Activated T-cell treated with anti-CD3 and anti-CD28 coated beads, Interleukin-2, amount 50 U/mL, for 72 hours (primary cell): Measurements from ENCODE around the gene BLVRB. TPM values are rescaled to one million over a fixed set of nuclear protein-coding genes. Genes with fewer than 3 reads are reported as not detected.
A peak's percentile ranks its signal among the peaks of the same experiment; 100 is the strongest.

Source experiments
- ATAC-seq, 2 donors: fragments of 150-1000 bp; cut with Tn5 transposase; replicated peaks in 1 of 2; 2 replicates each; pipeline ENCODE4 v1.10.0; 2021; ENCODE audit warnings: moderate library complexity in 2 of 2, mild to moderate bottlenecking in 1 of 2
- DNase-seq, 2 donors: peaks; one replicate each; pipeline ENCODE4 v3.0.0; 2021 to 2022; ENCODE audit warnings: mixed read lengths in 1 of 2
- H3K27ac Mint-ChIP-seq: one replicate; pipeline ENCODE4 v1.8.0; 2022; ENCODE audit warnings: mild to moderate bottlenecking, moderate library complexity, mixed read lengths
- H3K27me3 Mint-ChIP-seq: one replicate; pipeline ENCODE4 v1.8.0; 2022; ENCODE audit warnings: low read depth, mixed read lengths
- H3K36me3 Mint-ChIP-seq, 2 donors: one replicate each; pipeline ENCODE4 v1.8.0; 2022; ENCODE audit warnings: mixed read lengths in 2 of 2, mild to moderate bottlenecking in 1 of 2; ENCODE audit not compliant: insufficient read depth in 2 of 2
- H3K4me1 Mint-ChIP-seq: one replicate; pipeline ENCODE4 v1.8.0; 2022; ENCODE audit warnings: low read depth, mixed read lengths
- H3K4me3 Mint-ChIP-seq, 2 donors: one replicate each; pipeline ENCODE4 v1.8.0; 2022; ENCODE audit warnings: mild to moderate bottlenecking in 2 of 2, mixed read lengths in 2 of 2, moderate library complexity in 2 of 2
- H3K9me3 Mint-ChIP-seq, 2 donors: one replicate each; pipeline ENCODE4 v1.8.0; 2022; ENCODE audit warnings: mixed read lengths in 2 of 2
- total RNA-seq, 2 donors: library from RNA; stranded (reverse); gene quantifications; one replicate each; pipeline ENCODE4 v1.2.3, GENCODE V29; 2022

BLVRB gene
- total RNA-seq, 2 donors from 2014 or later: 40.7 to 51.0 TPM

- H3K4me3 Mint-ChIP-seq: peak overlapping the region; percentile 87 to 89
- peak; percentile 37 to 51 for ATAC-seq
Measured at GRCh38 chr19:40420766-40421765, 44.5 kb downstream of the BLVRB start.

GRCh38 chr19:40420451-40420765 lies 45.1 kb downstream of the BLVRB start:
- Mint-ChIP-seq H3K9me3 (no peaks in the 10 kb centered on the region), H3K4me3 (peak overlapping the region; percentile 87 to 89), H3K27me3 (peaks cover 5% of the 10 kb centered on the region), H3K36me3 (peaks cover 6% of the 10 kb centered on the region in 2 donors), H3K27ac (peak overlapping the region; percentile 78), H3K4me1 (peaks cover 51% of the 10 kb centered on the region)
- no peak for DNase-seq
- ATAC-seq: no peak

More at GRCh38 chr19:40420766-40421765, 44.5 kb downstream of the BLVRB start:
- Mint-ChIP-seq H3K4me1 (peaks cover 53% of the 10 kb centered on the region), H3K27me3 (peaks cover 5% of the 10 kb centered on the region), H3K9me3 (no peaks in the 10 kb centered on the region), H3K36me3 (peaks cover 6 to 9% of the 10 kb centered on the region in 2 donors), H3K27ac (peak overlapping the region; percentile 94)
- peak; percentile 79 to 88 for DNase-seq

- Mint-ChIP-seq H3K4me1 (peaks cover 49% of the 10 kb centered on the region), H3K27me3 (peaks cover 5% of the 10 kb centered on the region), H3K9me3 (no peaks in the 10 kb centered on the region), H3K4me3 (peak overlapping the region; percentile 19 to 42), H3K27ac (no peak overlapping the region), H3K36me3 (peaks cover 4% of the 10 kb centered on the region in 2 donors)
- no peak for ATAC-seq
- no peak for DNase-seq
Measured at GRCh38 chr19:40419780-40420179, 45.8 kb downstream of the BLVRB start.

GRCh38 chr19:40419066-40419612 lies 46.4 kb downstream of the BLVRB start:
- peak overlapping the region; percentile 18 to 32 for H3K4me3 Mint-ChIP-seq
- no peaks in the 10 kb centered on the region for H3K36me3 Mint-ChIP-seq
- H3K4me1 Mint-ChIP-seq: peaks cover 43% of the 10 kb centered on the region
- DNase-seq: no peak
- no peak for ATAC-seq
- H3K9me3 Mint-ChIP-seq: no peaks in the 10 kb centered on the region
- H3K27me3 Mint-ChIP-seq: peaks cover 5% of the 10 kb centered on the region
- H3K27ac Mint-ChIP-seq: no peak overlapping the region

- Mint-ChIP-seq H3K4me1 (peaks cover 39% of the 10 kb centered on the region), H3K27ac (no peak overlapping the region), H3K27me3 (peaks cover 5% of the 10 kb centered on the region), H3K4me3 (no peak overlapping the region), H3K9me3 (no peaks in the 10 kb centered on the region), H3K36me3 (no peaks in the 10 kb centered on the region)
- no peak for DNase-seq
- no peak for ATAC-seq
Measured at GRCh38 chr19:40418040-40418439, 47.5 kb downstream of the BLVRB start.

GRCh38 chr19:40417643-40417981 lies 47.9 kb downstream of the BLVRB start:
- Mint-ChIP-seq H3K27me3 (peaks cover 5% of the 10 kb centered on the region), H3K27ac (no peak overlapping the region), H3K4me3 (no peak overlapping the region), H3K4me1 (peaks cover 39% of the 10 kb centered on the region), H3K9me3 (no peaks in the 10 kb centered on the region), H3K36me3 (no peaks in the 10 kb centered on the region)
- DNase-seq (no peak), ATAC-seq (no peak)

- H3K27ac Mint-ChIP-seq: peak overlapping the region; percentile 5
Measured at GRCh38 chr19:40416918-40417642, 48.5 kb downstream of the BLVRB start.

GRCh38 chr19:40415768-40416167 lies 49.8 kb downstream of the BLVRB start:
- DNase-seq (no peak), ATAC-seq (no peak)
- Mint-ChIP-seq H3K27ac (no peak overlapping the region), H3K4me1 (peaks cover 25% of the 10 kb centered on the region), H3K27me3 (peaks cover 5% of the 10 kb centered on the region), H3K36me3 (no peaks in the 10 kb centered on the region), H3K4me3 (no peak overlapping the region), H3K9me3 (no peaks in the 10 kb centered on the region)

More at GRCh38 chr19:40416918-40417642, 48.5 kb downstream of the BLVRB start:
- Mint-ChIP-seq H3K27me3 (peaks cover 5% of the 10 kb centered on the region), H3K4me1 (peaks cover 34% of the 10 kb centered on the region), H3K36me3 (no peaks in the 10 kb centered on the region), H3K4me3 (peak overlapping the region in 1 of 2 donors; percentile 6), H3K9me3 (no peaks in the 10 kb centered on the region)
- ATAC-seq (no peak), DNase-seq (no peak)

- ATAC-seq: no peak
- H3K9me3 Mint-ChIP-seq: no peaks in the 10 kb centered on the region
Measured at GRCh38 chr19:40414542-40415535, 50.7 kb downstream of the BLVRB start.

GRCh38 chr19:40413291-40413845 lies 52.2 kb downstream of the BLVRB start, which contains the start of gene PRX:
TSS of gene PRX (minus strand) at chr19:40413378. CDS start at chr19:40407932, 5,446 bp downstream.
- DNase-seq: no peak
- Mint-ChIP-seq H3K27ac (no peak within 1 kb of the TSS), H3K36me3 (no peaks in the 10 kb centered on the region), H3K4me3 (no peak within 1 kb of the TSS), H3K9me3 (no peaks in the 10 kb centered on the region), H3K4me1 (peaks cover 14% of the 10 kb centered on the region), H3K27me3 (peaks cover 3% of the 10 kb centered on the region)
- ATAC-seq: no peak

More at GRCh38 chr19:40414542-40415535, 50.7 kb downstream of the BLVRB start:
- Mint-ChIP-seq H3K27me3 (peaks cover 5% of the 10 kb centered on the region), H3K36me3 (no peaks in the 10 kb centered on the region), H3K4me3 (no peak overlapping the region), H3K27ac (no peak overlapping the region), H3K4me1 (peaks cover 23% of the 10 kb centered on the region)
- no peak for DNase-seq

- no peak overlapping the region for H3K4me3 Mint-ChIP-seq
- H3K27me3 Mint-ChIP-seq: no peaks in the 10 kb centered on the region
- H3K9me3 Mint-ChIP-seq: no peaks in the 10 kb centered on the region
- ATAC-seq: no peak
- H3K27ac Mint-ChIP-seq: no peak overlapping the region
- H3K36me3 Mint-ChIP-seq: no peaks in the 10 kb centered on the region
- DNase-seq: no peak
- H3K4me1 Mint-ChIP-seq: peaks cover 13% of the 10 kb centered on the region
Measured at GRCh38 chr19:40412866-40413265, 52.7 kb downstream of the BLVRB start.

- no peaks in the 10 kb centered on the region for H3K9me3 Mint-ChIP-seq
- DNase-seq (no peak), ATAC-seq (no peak)
- no peak overlapping the region for H3K4me3 Mint-ChIP-seq
- no peaks in the 10 kb centered on the region for H3K36me3 Mint-ChIP-seq
- H3K27me3 Mint-ChIP-seq: no peaks in the 10 kb centered on the region
- H3K4me1 Mint-ChIP-seq: peaks cover 12% of the 10 kb centered on the region
- no peak overlapping the region for H3K27ac Mint-ChIP-seq
Measured at GRCh38 chr19:40411958-40412499, 53.5 kb downstream of the BLVRB start.
